ENCODE results near the gene PCARE.

PCARE gene

GRCh38 chr2:29064746-29065067, 9.6 kb downstream of the PCARE start:
- Histone ChIP-seq H3K4me1 (ENCODE audit: control insufficient read depth in 5 of 5, insufficient read depth in 5 of 5, low read length in 5 of 5) (peaks cover 14 to 47% (median 45%) of the 10 kb centered on the region in 5 donors), H3K9me3 (ENCODE audit: control insufficient read depth in 5 of 5, low read length in 5 of 5) (no peaks in the 10 kb centered on the region), H3K9ac (ENCODE audit: low read length in 5 of 5) (peak overlapping the region in 1 of 5 donors; percentile 45), H3K27me3 (ENCODE audit: control insufficient read depth in 5 of 5, insufficient read depth in 4 of 5, low read length in 5 of 5) (no peaks in the 10 kb centered on the region), H3K36me3 (ENCODE audit: control insufficient read depth in 5 of 5, insufficient read depth in 5 of 5, low read length in 5 of 5) (no peaks in the 10 kb centered on the region), H3K27ac (ENCODE audit: low read depth, low read length) (peak overlapping the region; percentile 87), H3K4me3 (ENCODE audit: low read depth in 1 of 5, low read length in 5 of 5) (peak overlapping the region in 1 of 5 donors; percentile 7)

DNA sequence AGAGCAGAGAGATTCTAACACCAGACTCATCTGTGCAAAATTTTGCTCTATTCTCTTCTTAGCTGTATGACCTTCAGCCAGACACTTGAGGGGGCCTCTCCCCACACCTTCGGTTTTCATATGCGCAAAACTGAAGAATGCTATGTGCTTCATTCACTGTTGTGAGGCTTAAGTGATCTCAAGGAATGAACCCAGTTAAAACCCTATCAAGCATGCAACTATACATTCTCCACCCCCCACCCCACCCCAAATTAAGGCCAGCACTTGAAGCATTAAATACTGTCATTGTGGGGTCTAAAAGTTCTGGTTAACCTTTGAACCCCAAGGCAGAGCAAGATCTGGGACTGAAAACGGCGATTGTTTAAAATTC, 10.0 kb downstream of the PCARE start:
- no peak overlapping the region for H3K9ac ChIP-seq (ENCODE audit: low read length in 5 of 5)
- H3K27ac ChIP-seq (ENCODE audit: low read depth, low read length), result peak overlapping the region; percentile 87
- H3K36me3 ChIP-seq (ENCODE audit: control insufficient read depth in 5 of 5, insufficient read depth in 5 of 5, low read length in 5 of 5), result no peaks in the 10 kb centered on the region
- no peaks in the 10 kb centered on the region for H3K9me3 ChIP-seq (ENCODE audit: control insufficient read depth in 5 of 5, low read length in 5 of 5)
- no peaks in the 10 kb centered on the region for H3K27me3 ChIP-seq (ENCODE audit: control insufficient read depth in 5 of 5, insufficient read depth in 4 of 5, low read length in 5 of 5)
- H3K4me3 ChIP-seq (ENCODE audit: low read depth in 1 of 5, low read length in 5 of 5), result no peak overlapping the region
- peaks cover 14 to 47% (median 45%) of the 10 kb centered on the region in 5 donors for H3K4me1 ChIP-seq (ENCODE audit: control insufficient read depth in 5 of 5, insufficient read depth in 5 of 5, low read length in 5 of 5)

- Histone ChIP-seq H3K4me3 (ENCODE audit: low read depth in 1 of 5, low read length in 5 of 5) (peak overlapping the region in 4 of 5 donors; percentile 4 to 29 (median 14)), H3K9me3 (ENCODE audit: control insufficient read depth in 5 of 5, low read length in 5 of 5) (no peaks in the 10 kb centered on the region), H3K27me3 (ENCODE audit: control insufficient read depth in 5 of 5, insufficient read depth in 4 of 5, low read length in 5 of 5) (no peaks in the 10 kb centered on the region), H3K27ac (ENCODE audit: low read depth, low read length) (peak overlapping the region; percentile 87), H3K4me1 (ENCODE audit: control insufficient read depth in 5 of 5, insufficient read depth in 5 of 5, low read length in 5 of 5) (peaks cover 14 to 47% (median 45%) of the 10 kb centered on the region in 5 donors), H3K9ac (ENCODE audit: low read length in 5 of 5) (peak overlapping the region in 1 of 5 donors; percentile 29), H3K36me3 (ENCODE audit: control insufficient read depth in 5 of 5, insufficient read depth in 5 of 5, low read length in 5 of 5) (no peaks in the 10 kb centered on the region)
These were observed 10.5 kb downstream of the PCARE start for GRCh38 chr2:29063646-29064345.

- Histone ChIP-seq H3K9me3 (ENCODE audit: control insufficient read depth in 5 of 5, low read length in 5 of 5) (no peaks in the 10 kb centered on the region), H3K27ac (ENCODE audit: low read depth, low read length) (peak overlapping the region; percentile 87), H3K27me3 (ENCODE audit: control insufficient read depth in 5 of 5, insufficient read depth in 4 of 5, low read length in 5 of 5) (no peaks in the 10 kb centered on the region), H3K4me1 (ENCODE audit: control insufficient read depth in 5 of 5, insufficient read depth in 5 of 5, low read length in 5 of 5) (peaks cover 14 to 47% (median 45%) of the 10 kb centered on the region in 5 donors), H3K9ac (ENCODE audit: low read length in 5 of 5) (no peak overlapping the region), H3K36me3 (ENCODE audit: control insufficient read depth in 5 of 5, insufficient read depth in 5 of 5, low read length in 5 of 5) (no peaks in the 10 kb centered on the region), H3K4me3 (ENCODE audit: low read depth in 1 of 5, low read length in 5 of 5) (no peak overlapping the region)
These were observed 11.3 kb downstream of the PCARE start for GRCh38 chr2:29063056-29063455.

DNA sequence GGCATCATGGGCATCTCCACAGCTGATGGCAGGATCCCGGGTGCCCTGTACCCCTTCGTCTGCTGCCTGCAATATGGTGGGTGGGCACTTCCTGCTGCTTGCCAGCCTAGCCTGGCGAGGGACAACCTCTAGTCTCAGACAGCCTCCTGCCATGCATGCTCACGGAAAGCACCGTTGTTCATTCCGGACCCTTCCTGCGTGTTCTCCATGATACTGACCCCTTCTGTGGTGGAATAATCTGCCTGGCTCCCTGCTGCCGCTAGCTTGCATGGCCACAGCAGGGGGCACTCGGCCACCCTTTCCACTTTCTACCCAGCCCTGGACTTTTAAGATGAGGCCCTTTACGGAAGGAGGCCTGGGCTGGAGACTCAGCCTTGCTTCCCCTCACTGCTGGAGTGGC, 12.0 kb downstream of the PCARE start:
- H3K27ac ChIP-seq (ENCODE audit: low read depth, low read length), result no peak overlapping the region
- no peaks in the 10 kb centered on the region for H3K27me3 ChIP-seq (ENCODE audit: control insufficient read depth in 5 of 5, insufficient read depth in 4 of 5, low read length in 5 of 5)
- peaks cover 14 to 46% (median 45%) of the 10 kb centered on the region in 5 donors for H3K4me1 ChIP-seq (ENCODE audit: control insufficient read depth in 5 of 5, insufficient read depth in 5 of 5, low read length in 5 of 5)
- no peaks in the 10 kb centered on the region for H3K9me3 ChIP-seq (ENCODE audit: control insufficient read depth in 5 of 5, low read length in 5 of 5)
- H3K4me3 ChIP-seq (ENCODE audit: low read depth in 1 of 5, low read length in 5 of 5), result no peak overlapping the region
- no peak overlapping the region for H3K9ac ChIP-seq (ENCODE audit: low read length in 5 of 5)
- H3K36me3 ChIP-seq (ENCODE audit: control insufficient read depth in 5 of 5, insufficient read depth in 5 of 5, low read length in 5 of 5), result no peaks in the 10 kb centered on the region

DNA sequence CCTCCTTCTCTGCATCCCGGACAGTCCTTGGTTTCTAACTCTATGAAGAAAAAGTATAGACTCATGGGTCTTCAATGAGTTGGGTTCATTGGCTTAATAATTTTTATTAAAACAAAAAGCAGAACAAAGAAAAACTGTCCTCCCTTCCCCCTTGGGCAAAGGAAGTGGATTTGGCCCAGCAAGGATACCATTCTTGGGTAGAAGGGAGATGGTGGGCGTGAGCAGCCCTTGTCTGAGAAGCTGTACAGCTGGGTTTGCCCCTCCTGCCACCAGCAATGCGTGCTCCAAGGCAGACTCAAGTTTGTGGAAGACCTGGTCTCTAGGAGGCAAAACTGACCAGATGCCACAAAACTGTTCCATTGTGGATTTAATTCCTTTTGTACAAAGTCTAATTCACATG, 12.7 kb downstream of the PCARE start:
- no peak overlapping the region for H3K4me3 ChIP-seq (ENCODE audit: low read depth in 1 of 5, low read length in 5 of 5)
- H3K27me3 ChIP-seq (ENCODE audit: control insufficient read depth in 5 of 5, insufficient read depth in 4 of 5, low read length in 5 of 5), result no peaks in the 10 kb centered on the region
- H3K9me3 ChIP-seq (ENCODE audit: control insufficient read depth in 5 of 5, low read length in 5 of 5), result no peaks in the 10 kb centered on the region
- H3K9ac ChIP-seq (ENCODE audit: low read length in 5 of 5), result no peak overlapping the region
- no peak overlapping the region for H3K27ac ChIP-seq (ENCODE audit: low read depth, low read length)
- H3K36me3 ChIP-seq (ENCODE audit: control insufficient read depth in 5 of 5, insufficient read depth in 5 of 5, low read length in 5 of 5), result no peaks in the 10 kb centered on the region
- peaks cover 10 to 39% (median 37%) of the 10 kb centered on the region in 5 donors for H3K4me1 ChIP-seq (ENCODE audit: control insufficient read depth in 5 of 5, insufficient read depth in 5 of 5, low read length in 5 of 5)

GRCh38 chr2:29061176-29061575, 13.1 kb downstream of the PCARE start:
- Histone ChIP-seq H3K27ac (ENCODE audit: low read depth, low read length) (no peak overlapping the region), H3K9ac (ENCODE audit: low read length in 5 of 5) (no peak overlapping the region)

GRCh38 chr2:29060441-29060840, 13.9 kb downstream of the PCARE start:
- Histone ChIP-seq H3K27me3 (ENCODE audit: control insufficient read depth in 5 of 5, insufficient read depth in 4 of 5, low read length in 5 of 5) (no peaks in the 10 kb centered on the region), H3K4me3 (ENCODE audit: low read depth in 1 of 5, low read length in 5 of 5) (no peak overlapping the region), H3K27ac (ENCODE audit: low read depth, low read length) (no peak overlapping the region), H3K4me1 (ENCODE audit: control insufficient read depth in 5 of 5, insufficient read depth in 5 of 5, low read length in 5 of 5) (peaks cover 8 to 27% (median 26%) of the 10 kb centered on the region in 5 donors), H3K9ac (ENCODE audit: low read length in 5 of 5) (no peak overlapping the region), H3K9me3 (ENCODE audit: control insufficient read depth in 5 of 5, low read length in 5 of 5) (no peaks in the 10 kb centered on the region), H3K36me3 (ENCODE audit: control insufficient read depth in 5 of 5, insufficient read depth in 5 of 5, low read length in 5 of 5) (no peaks in the 10 kb centered on the region)

More at GRCh38 chr2:29061176-29061575, 13.1 kb downstream of the PCARE start:
- Histone ChIP-seq H3K4me3 (ENCODE audit: low read depth in 1 of 5, low read length in 5 of 5) (no peak overlapping the region), H3K27me3 (ENCODE audit: control insufficient read depth in 5 of 5, insufficient read depth in 4 of 5, low read length in 5 of 5) (no peaks in the 10 kb centered on the region), H3K4me1 (ENCODE audit: control insufficient read depth in 5 of 5, insufficient read depth in 5 of 5, low read length in 5 of 5) (peaks cover 8 to 34% (median 33%) of the 10 kb centered on the region in 5 donors), H3K9me3 (ENCODE audit: control insufficient read depth in 5 of 5, low read length in 5 of 5) (no peaks in the 10 kb centered on the region), H3K36me3 (ENCODE audit: control insufficient read depth in 5 of 5, insufficient read depth in 5 of 5, low read length in 5 of 5) (no peaks in the 10 kb centered on the region)

DNA sequence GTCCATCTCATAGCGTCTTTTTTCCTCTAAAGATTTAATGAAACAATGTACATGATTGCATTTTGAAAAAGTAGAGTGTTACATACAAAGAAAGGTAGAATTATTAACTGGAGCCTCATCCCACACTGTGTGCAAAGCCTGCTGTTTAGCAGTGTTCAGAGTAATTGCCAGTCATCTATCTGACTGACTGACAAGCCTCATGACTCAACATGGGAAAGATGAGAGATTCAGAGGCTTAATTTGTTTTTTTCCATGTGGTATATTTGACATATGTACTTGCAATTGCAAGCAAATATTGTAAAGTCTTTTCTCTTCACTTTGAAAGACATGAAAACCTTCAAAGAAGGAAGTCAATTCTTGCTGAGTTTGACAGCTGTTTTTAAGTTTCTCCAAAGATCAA, 14.7 kb downstream of the PCARE start:
- no peaks in the 10 kb centered on the region for H3K36me3 ChIP-seq (ENCODE audit: control insufficient read depth in 5 of 5, insufficient read depth in 5 of 5, low read length in 5 of 5)
- H3K9ac ChIP-seq (ENCODE audit: low read length in 5 of 5), result no peak overlapping the region
- H3K9me3 ChIP-seq (ENCODE audit: control insufficient read depth in 5 of 5, low read length in 5 of 5), result no peaks in the 10 kb centered on the region
- H3K27ac ChIP-seq (ENCODE audit: low read depth, low read length), result no peak overlapping the region
- no peak overlapping the region for H3K4me3 ChIP-seq (ENCODE audit: low read depth in 1 of 5, low read length in 5 of 5)
- no peaks in the 10 kb centered on the region for H3K27me3 ChIP-seq (ENCODE audit: control insufficient read depth in 5 of 5, insufficient read depth in 4 of 5, low read length in 5 of 5)
- H3K4me1 ChIP-seq (ENCODE audit: control insufficient read depth in 5 of 5, insufficient read depth in 5 of 5, low read length in 5 of 5), result peaks cover 7 to 19% (median 18%) of the 10 kb centered on the region in 5 donors

DNA sequence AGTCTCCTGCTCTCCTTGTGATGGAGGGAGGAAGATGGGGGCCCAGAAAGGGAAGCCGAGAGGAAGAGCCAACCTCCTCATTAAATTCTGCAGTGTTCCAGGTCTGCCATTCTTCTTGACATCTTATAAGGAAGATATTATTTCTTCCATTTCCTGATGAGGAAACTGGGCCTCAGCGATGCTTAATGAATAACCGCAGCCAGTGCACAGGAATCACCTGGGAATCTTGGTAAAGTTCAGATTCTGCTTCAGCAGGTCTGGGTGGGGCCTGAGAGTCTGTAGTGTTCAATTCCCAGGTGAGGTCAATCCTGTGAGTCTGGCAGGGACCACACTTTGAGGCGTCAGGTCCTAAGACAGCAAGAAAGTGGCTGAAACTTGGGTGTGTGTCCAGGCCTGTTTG, 17.3 kb downstream of the PCARE start:
- Histone ChIP-seq H3K9me3 (ENCODE audit: control insufficient read depth in 5 of 5, low read length in 5 of 5) (no peaks in the 10 kb centered on the region), H3K4me3 (ENCODE audit: low read depth in 1 of 5, low read length in 5 of 5) (no peak overlapping the region), H3K27ac (ENCODE audit: low read depth, low read length) (no peak overlapping the region), H3K4me1 (ENCODE audit: control insufficient read depth in 5 of 5, insufficient read depth in 5 of 5, low read length in 5 of 5) (peaks cover 0 to 4% (median 0%) of the 10 kb centered on the region in 5 donors), H3K36me3 (ENCODE audit: control insufficient read depth in 5 of 5, insufficient read depth in 5 of 5, low read length in 5 of 5) (no peaks in the 10 kb centered on the region), H3K9ac (ENCODE audit: low read length in 5 of 5) (no peak overlapping the region), H3K27me3 (ENCODE audit: control insufficient read depth in 5 of 5, insufficient read depth in 4 of 5, low read length in 5 of 5) (no peaks in the 10 kb centered on the region)

All from subcutaneous abdominal adipose tissue (tissue), 5 donors.